ENCODE measurements around the gene ROR1.

ROR1 gene

GRCh38 chr1:64162804-64163203, 389.0 kb downstream of the ROR1 start:
- no peak for DNase-seq

- DNase-seq = no peak
These were observed 389.6 kb downstream of the ROR1 start for GRCh38 chr1:64163431-64163830.

DNA sequence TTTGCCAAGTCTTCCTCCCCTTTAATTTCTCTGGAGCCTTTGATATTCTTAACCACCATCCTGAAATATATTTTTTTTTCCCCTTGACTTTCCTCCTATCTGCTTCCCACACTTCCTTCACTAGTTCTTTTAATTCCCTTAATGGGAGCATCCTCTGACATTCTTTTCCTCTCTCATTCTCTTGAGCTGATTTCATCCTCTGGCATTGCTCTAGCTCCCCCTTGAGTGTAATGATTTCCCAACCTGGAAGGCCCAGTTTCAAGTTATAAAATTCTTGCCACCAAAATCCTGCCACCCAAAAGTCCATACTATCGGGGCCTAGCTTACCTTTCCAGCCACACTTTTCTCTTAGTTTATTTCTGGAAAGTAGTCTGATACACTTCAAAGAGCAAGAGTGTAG, 390.2 kb downstream of the ROR1 start:
- peak; percentile 69 for DNase-seq

GRCh38 chr1:64166629-64167028, 392.8 kb downstream of the ROR1 start:
- no peak for DNase-seq

GRCh38 chr1:64167176-64167575, 393.4 kb downstream of the ROR1 start:
- peak; percentile 39 for DNase-seq

DNA sequence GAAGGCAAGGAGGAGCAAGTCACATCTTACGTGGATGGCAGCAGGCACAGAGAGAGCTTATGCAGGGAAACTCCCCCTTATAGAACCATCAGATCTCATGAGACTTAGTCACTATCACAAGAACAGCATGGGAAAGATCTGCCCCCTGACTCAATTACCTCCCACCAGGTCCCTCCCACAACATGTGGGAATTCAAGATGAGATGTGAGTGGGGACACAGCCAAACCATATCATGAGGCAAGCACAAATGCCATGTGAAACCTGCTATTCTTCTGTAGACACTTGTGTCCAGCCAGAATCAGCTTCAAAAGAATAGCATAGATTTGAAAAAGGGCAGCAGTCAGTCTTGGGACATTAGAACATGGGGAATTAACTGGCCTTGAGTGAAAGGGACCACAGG, 397.4 kb downstream of the ROR1 start:
- peak; percentile 13 for DNase-seq

DNA sequence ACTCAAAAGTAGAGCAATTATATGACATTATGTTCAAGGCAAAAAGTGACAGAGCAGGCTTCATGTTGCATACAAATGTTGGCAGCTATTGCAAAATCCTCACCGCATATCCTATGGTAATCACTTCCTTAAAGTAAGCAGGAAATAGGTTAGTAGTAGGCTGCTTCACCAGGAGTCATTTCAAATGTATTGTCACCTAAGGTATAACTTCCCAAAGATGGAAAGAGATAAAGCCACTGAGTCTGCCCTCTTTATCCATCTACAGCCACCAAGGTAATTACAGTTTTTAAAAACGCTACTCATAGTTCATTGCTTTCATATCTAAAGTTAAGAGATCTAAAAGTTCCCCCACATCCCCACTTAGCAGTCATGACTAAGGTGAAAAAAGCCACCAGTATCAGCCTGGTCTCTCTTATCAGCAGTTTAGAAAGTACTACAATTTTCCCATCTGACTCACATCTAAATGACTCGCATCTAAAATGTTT, 398.0 kb downstream of the ROR1 start:
- peak; percentile 82 for DNase-seq

DNA sequence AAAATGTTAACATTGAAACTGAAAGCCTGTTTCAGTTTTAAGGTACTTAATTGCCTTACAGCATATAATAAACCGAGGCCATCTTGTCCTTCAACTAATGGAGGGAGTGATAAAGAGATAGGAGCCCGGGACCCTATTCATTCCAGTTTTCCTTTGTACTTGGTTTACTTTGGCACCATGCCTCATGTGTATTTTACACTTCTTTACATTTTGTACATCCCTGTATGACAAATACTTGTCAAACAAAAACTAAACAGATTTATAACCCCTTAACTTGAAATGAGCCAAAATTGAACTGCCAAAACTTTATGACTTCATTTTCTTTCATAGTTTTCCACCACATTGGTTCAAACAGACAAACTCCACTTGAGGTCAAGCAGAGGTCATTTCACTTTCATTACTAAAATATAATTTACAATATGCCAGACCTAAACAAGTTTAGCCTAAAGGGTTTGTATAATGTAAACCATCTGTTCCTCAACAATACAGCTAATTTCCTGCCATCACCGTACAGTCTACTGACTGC, 398.7 kb downstream of the ROR1 start:
- peak; percentile 41 for DNase-seq

DNA sequence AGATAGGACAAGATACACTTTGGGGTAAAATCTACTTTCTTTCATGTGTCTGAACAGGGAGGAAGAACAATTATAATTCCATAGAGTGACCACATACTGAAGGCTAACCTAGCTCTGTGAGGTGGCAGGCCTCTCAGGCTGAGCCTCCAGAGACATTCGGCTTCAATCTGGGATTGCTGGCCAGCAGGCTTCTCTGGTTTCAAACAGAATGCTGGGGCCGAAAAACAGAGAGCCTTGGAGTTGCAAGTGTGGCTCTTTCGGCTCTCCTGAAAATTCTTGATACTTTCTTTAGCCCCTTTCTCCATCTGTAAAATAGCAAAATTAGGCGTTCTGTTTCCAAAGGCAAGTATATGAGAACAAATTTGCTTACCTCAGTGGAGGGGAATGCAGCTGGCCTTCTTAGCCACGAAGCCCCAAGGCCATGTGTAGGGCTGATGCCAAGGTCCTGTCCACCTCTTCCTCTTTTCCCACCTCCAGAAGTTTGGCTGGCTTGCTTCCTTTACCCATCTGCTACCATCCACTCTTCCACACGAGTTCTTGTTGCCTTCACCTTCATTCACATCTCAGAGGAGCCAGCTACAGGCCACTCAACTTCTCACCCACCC, 399.6 kb downstream of the ROR1 start:
- DNase-seq = peak; percentile 26

DNA sequence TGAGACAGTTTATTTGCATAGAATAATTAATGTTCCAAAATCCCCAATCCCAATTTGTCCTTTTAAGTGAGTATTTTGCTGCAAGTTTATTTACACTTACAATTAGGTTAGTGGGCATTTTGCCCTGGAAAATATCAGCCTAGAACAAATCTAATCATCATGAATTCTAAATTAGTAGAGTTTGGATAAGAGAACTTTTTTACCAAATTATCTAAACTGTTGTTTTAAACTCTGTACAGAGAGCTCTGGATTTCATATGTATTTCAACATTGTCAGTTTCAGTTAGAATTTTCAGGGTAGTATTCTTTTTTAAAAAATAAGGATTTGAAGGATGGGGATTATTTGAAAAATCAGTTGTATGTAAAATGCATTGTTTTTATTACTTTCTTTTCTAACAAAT, 401.8 kb downstream of the ROR1 start:
- no peak for DNase-seq

- no peak for DNase-seq
These were observed 402.8 kb downstream of the ROR1 start for GRCh38 chr1:64176659-64177058.

GRCh38 chr1:64179588-64179987, 405.8 kb downstream of the ROR1 start:
- no peak for DNase-seq

DNA sequence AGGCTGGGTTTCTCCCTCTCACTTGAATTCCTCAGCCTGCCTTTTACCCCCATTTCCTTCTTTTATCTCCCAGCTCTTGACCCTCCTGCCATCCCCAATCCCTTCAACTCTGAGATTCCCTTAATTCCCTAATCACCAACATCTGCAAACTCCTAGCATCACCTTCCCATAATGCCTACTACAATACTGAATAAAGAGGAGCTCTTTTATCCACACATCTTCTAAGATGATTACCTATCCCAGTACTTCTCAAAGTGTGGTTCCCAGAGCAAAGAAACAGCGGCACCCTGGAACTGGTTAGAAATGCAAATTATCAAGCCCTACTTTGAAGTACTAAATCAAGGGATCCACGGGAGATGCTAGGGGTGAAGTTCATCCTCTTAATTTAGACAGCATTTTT, 408.4 kb downstream of the ROR1 start:
- no peak for DNase-seq

DNA sequence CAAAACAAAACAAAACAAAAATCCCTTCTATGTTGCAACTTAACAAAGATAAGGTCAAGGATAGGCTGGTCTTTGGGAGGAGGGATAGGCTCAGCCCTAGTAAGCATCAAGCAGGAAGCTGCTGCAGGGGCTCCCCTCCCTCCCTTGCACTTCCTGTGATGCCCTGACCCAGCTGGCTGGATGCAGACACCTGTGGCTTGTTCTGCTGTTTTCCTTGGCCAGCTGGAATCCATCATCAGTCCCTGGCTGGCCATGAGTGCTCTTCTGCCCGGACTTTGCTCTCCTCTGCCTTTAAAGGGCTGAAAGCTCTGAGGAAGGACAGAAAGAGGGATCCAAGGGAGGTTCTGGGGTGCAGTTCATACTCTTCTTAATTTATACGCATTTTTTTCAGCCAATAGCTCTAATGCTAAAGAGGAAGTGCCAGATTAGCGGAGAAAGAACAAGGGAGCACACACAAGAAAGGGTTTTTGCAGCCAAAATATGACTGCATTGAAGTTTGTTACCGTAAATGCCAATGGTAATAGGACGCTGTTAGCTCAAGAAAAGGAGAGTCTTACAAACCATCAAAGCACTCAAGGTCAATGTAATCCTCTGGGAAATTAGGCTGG, 409.7 kb downstream of the ROR1 start:
- DNase-seq = peak; percentile 17

GRCh38 chr1:64184003-64184440, 410.2 kb downstream of the ROR1 start:
- peak; percentile 17 for DNase-seq

DNA sequence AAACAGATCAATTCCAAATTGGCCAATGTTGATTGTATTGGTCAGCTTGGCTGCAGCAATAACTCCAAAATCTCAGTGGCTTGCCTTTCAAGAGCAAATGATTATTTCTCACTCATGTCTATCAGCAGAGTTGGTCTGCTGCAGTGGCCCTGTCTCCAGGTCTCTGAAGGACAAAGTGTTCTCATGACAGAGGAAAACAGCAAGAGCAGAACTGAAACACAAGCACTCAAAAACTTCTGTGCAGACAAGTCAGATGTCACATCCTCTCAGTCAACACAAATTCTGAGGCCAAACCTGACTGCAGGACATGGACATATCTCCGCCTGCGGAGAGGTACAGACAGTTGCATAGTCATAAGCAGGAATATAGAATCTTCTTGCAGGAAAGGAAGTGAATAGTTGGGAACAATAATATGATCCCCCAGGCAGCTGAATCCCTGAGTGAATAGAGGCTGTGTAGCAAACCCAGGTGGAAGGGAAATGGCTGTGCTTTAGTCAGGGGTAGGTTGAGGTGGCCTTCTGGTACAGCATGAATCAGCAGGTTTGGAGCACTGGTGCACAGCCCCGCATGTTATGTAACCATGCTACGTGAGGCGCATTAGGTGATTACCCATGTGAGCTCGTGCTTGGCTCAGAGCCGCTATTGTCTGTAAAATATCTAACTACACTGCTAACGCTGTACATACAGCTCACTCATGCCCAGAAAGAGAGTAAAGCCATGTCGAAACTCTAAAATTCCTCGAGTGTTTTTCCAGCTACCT, 412.5 kb downstream of the ROR1 start:
- DNase-seq = no peak

DNA sequence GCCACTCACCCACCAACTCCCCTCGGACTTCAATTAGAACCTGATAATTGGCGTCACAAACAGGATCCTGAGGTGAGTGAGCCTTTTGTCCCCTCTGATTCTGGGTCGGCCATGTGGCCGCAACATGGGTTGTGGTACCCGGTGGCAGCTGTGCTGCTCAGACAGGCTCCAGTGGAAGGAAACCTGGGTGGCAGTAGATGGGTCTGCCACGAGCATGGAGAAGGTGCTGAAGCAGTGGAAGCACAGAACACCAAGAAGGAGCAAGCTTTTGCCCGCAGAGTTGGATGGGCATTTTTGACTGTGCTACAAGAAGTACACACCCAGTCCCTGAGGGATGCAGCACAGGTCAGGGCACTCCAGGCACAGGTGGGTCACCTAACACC, 413.1 kb downstream of the ROR1 start:
- DNase-seq = no peak

DNA sequence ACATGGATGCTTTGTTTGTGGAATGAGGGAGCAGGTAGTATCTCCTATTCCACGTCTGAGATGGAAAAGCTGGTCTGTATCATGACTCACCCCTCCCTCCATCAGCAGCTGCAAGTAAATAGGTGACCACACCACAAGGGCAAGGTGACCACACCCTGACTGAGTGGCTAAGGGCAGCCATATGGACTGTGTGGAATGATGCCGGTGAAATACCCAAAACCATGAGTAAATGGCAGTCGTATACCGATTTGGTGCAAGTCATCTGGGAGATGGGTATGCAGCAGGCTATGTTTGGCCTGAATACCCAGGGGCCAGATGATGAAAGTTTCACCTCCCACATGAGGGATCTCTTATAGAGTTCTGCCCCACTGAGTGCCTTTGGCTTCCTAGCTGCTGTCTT, 413.8 kb downstream of the ROR1 start:
- no peak for DNase-seq

GRCh38 chr1:64192290-64192689, 418.5 kb downstream of the ROR1 start:
- DNase-seq = no peak

- DNase-seq = no peak
These were observed 420.6 kb downstream of the ROR1 start for GRCh38 chr1:64194168-64195080.

- DNase-seq = no peak
These were observed 421.2 kb downstream of the ROR1 start for GRCh38 chr1:64195081-64195395.

- DNase-seq = no peak
These were observed 422.5 kb downstream of the ROR1 start for GRCh38 chr1:64196074-64196870.

Measured in NCI-H226 (cell line).